NCI-H2196 (cell line): ENCODE measurements around the gene PJVK.
"Not testable (repeated sequence)": the region's sequence is repeated elsewhere in the genome, so short reads cannot be mapped to it uniquely, and the experiment has no call there.

Experiments
- DNase-seq: peaks from one replicate; lab custom pipeline; 2025; ENCODE audit not compliant: unreplicated experiment; lab: John Stamatoyannopoulos, UW

Gene PJVK

GRCh38 chr2:178450774-178451525 lies at the start of gene PJVK, which contains the start of gene PRKRA:
PJVK (plus strand) TSS chr2:178451378; CDS start chr2:178453410, 2,032 bp downstream.
PRKRA (minus strand) TSS chr2:178451175; CDS start chr2:178451030, 145 bp downstream.
- DNase-seq = peak; percentile 96

- DNase-seq = no peak
Observed at GRCh38 chr2:178401994-178402437, 49.2 kb upstream of the PJVK start.

GRCh38 chr2:178403671-178404306 lies 47.4 kb upstream of the PJVK start:
- no peak for DNase-seq

GRCh38 chr2:178404368-178404767 lies 46.8 kb upstream of the PJVK start:
- peak; percentile 22 for DNase-seq

GRCh38 chr2:178409261-178409660 lies 41.9 kb upstream of the PJVK start:
- DNase-seq = no peak

GRCh38 chr2:178412047-178412446 lies 39.1 kb upstream of the PJVK start:
- DNase-seq = no peak

GRCh38 chr2:178412453-178412852 lies 38.7 kb upstream of the PJVK start:
- DNase-seq = not testable (repeated sequence)

- peak; percentile 63 for DNase-seq
Observed at GRCh38 chr2:178413472-178414265, 37.5 kb upstream of the PJVK start.

- peak; percentile 91 for DNase-seq
Observed at GRCh38 chr2:178414266-178415247, 36.6 kb upstream of the PJVK start.

GRCh38 chr2:178415979-178416378 lies 35.2 kb upstream of the PJVK start:
- DNase-seq = no peak

GRCh38 chr2:178417916-178418315 lies 33.3 kb upstream of the PJVK start:
- DNase-seq = no peak

- no peak for DNase-seq
Observed at GRCh38 chr2:178418426-178418825, 32.8 kb upstream of the PJVK start.

GRCh38 chr2:178419123-178419522 lies 32.1 kb upstream of the PJVK start:
- DNase-seq = peak; percentile 13

- DNase-seq = no peak
Observed at GRCh38 chr2:178420463-178420999, 30.6 kb upstream of the PJVK start.

- DNase-seq = no peak
Observed at GRCh38 chr2:178422097-178422496, 29.1 kb upstream of the PJVK start.

GRCh38 chr2:178423746-178424145 lies 27.4 kb upstream of the PJVK start:
- DNase-seq = not testable (repeated sequence)

GRCh38 chr2:178425255-178425827 lies 25.8 kb upstream of the PJVK start:
- DNase-seq = no peak

GRCh38 chr2:178426388-178426787 lies 24.8 kb upstream of the PJVK start:
- no peak for DNase-seq

- DNase-seq = no peak
Observed at GRCh38 chr2:178427458-178427857, 23.7 kb upstream of the PJVK start.

- no peak for DNase-seq
Observed at GRCh38 chr2:178428396-178428806, 22.8 kb upstream of the PJVK start.
